GM12872 (cell line): Measurements from ENCODE around the gene HNMT.

Experiments
- TF ChIP-seq, protein P1 (sequence below): IDR thresholded peaks from 3 replicates; pipeline ENCODE4 v1.5.1; 2011; ENCODE audit warnings: low read depth, mild to moderate bottlenecking, low read length, moderate library complexity; ENCODE audit not compliant: insufficient read depth

HNMT gene

DNA sequence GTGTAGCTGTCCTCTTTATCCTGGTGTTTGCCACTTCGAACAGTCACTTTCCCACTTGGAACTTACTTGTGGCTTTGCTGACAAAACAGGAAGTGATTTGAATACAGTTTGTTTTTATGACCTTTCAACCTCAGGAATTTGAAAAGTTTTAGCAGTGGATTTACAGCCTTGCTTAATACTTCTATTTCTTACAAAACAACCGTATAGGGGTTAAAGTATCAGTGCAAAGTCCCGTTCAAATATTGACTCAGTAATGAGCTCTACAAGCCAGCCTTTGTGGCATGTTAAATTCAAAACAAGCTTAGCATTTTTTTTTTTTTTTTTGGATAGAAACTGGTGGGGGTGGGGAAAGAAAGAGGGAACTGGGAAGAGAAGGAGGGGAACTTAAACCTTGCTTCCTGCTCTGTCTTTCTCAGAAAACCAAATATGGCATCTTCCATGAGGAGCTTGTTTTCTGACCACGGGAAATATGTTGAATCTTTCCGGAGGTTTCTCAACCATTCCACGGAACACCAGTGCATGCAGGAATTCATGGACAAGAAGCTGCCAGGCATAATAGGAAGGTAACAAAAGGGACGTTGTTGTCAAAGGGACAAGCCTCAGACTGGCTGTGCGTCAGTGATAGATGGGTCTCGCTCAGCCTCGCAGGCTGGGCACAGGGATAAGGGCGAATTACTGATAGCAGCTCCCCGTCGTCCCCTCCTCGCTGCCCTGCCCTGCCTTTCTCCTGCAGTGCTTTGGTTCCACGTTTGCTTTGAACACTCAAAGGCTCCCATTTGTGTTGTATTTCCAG lies at the start of gene HNMT:
Gene HNMT, plus strand, starts transcription at position 408 of the 793 bp plus-strand sequence. Its CDS starts 19 bp downstream, at position 427.
- TF ChIP-seq, protein P1, sequence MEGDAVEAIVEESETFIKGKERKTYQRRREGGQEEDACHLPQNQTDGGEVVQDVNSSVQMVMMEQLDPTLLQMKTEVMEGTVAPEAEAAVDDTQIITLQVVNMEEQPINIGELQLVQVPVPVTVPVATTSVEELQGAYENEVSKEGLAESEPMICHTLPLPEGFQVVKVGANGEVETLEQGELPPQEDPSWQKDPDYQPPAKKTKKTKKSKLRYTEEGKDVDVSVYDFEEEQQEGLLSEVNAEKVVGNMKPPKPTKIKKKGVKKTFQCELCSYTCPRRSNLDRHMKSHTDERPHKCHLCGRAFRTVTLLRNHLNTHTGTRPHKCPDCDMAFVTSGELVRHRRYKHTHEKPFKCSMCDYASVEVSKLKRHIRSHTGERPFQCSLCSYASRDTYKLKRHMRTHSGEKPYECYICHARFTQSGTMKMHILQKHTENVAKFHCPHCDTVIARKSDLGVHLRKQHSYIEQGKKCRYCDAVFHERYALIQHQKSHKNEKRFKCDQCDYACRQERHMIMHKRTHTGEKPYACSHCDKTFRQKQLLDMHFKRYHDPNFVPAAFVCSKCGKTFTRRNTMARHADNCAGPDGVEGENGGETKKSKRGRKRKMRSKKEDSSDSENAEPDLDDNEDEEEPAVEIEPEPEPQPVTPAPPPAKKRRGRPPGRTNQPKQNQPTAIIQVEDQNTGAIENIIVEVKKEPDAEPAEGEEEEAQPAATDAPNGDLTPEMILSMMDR = no peak

- TF ChIP-seq, protein P1 = no peak
These were observed 43.0 kb upstream of the HNMT start for GRCh38 chr2:137921105-137921880.

GRCh38 chr2:137924019-137924418 lies 40.3 kb upstream of the HNMT start:
- TF ChIP-seq, protein P1 = no peak

- TF ChIP-seq, protein P1 = no peak
These were observed 38.7 kb upstream of the HNMT start for GRCh38 chr2:137925599-137925998.

- TF ChIP-seq, protein P1 = no peak
These were observed 36.4 kb upstream of the HNMT start for GRCh38 chr2:137927846-137928245.

DNA sequence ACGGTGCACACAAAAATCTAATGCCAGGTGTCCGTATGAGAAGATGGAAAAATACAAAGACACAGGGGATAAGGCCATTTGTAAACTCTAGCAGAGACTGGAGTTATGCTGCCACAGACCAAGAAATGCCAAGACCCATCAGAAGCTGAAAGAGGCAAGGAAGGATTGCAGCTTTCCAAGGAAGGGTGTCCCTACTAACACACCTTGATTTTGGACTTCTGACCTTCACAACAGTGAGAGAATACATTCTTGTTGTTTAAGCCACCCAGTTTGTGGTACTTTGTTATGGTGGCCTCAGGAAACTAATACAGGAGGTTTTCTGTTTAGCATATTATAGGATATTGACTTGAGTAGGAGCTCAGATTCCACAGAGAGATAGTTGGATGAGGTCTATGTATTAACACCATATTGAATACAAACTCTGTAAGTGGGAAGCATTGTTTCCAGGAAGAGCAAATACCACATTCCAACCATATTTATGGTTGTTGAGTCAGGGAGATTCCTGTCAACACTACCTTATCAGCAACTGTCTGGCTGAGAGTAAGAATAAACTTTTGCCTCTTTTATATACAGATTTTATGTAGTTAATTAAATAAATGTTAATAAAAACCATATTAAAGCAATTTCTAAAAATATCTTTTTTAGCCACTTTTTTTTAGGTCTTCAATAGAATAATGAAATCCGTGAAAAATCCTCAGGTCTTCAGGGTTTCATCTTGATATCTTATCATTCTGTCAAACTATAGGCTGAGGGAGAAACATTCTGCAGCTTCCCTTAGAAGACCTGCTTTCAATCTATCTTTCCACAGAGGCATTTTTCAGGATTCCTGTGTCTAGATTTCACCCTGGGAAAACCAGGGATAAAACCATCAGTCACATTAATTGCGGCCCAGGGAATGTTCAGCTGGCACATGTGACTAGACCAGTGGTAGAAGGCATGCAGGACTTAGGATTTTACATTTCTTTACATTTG lies 35.4 kb upstream of the HNMT start:
- TF ChIP-seq, protein P1 = no peak
